Kidney (tissue), 14 donors: ENCODE data around the gene VRK2. TPM values are rescaled to one million over a fixed set of nuclear protein-coding genes. Genes with fewer than 3 reads are reported as not detected.
"Not testable (repeated sequence)": the region's sequence is repeated elsewhere in the genome, so short reads cannot be mapped to it uniquely, and the experiment has no call there.

ENCODE experiments used
- DNase-seq, 5 donors: peaks; one replicate each; pipeline ENCODE4 v3.0.0-alpha.2; 2013 to 2020
- FAIRE-seq: peaks from 2 replicates; lab custom pipeline; 2012; peaks lifted over from hg19 to GRCh38; lab: Jason Lieb, UNC
- H3K27ac ChIP-seq, 2 donors: one replicate each; pipeline ENCODE4 v1.7.0; 2013; ENCODE audit warnings: low read depth in 2 of 2, low read length in 2 of 2, inconsistent platforms in 1 of 2
- H3K27me3 ChIP-seq: one replicate; pipeline ENCODE4 v1.7.1; 2013; ENCODE audit warnings: low read length, inconsistent platforms; ENCODE audit not compliant: control insufficient read depth, insufficient read depth
- H3K36me3 ChIP-seq, 3 donors: one replicate each; pipeline versions ENCODE4 v1.7.0 to v1.7.1; 2013; ENCODE audit warnings: low read length in 3 of 3, control low read depth in 1 of 3, inconsistent platforms in 1 of 3; ENCODE audit not compliant: insufficient read depth in 3 of 3, control insufficient read depth in 2 of 3
- H3K4me1 ChIP-seq, 3 donors: one replicate each; pipeline versions ENCODE4 v1.7.0 to v1.7.1; 2013; ENCODE audit warnings: low read length in 3 of 3, inconsistent platforms in 1 of 3, low read depth in 1 of 3; ENCODE audit not compliant: control insufficient read depth in 2 of 3, insufficient read depth in 2 of 3
- H3K4me3 ChIP-seq, 3 donors: one replicate each; pipeline versions ENCODE4 v1.7.0 to v1.8.1; 2013; ENCODE audit warnings: low read length in 3 of 3, control low read depth in 1 of 3, inconsistent platforms in 1 of 3
- H3K9ac ChIP-seq, 3 donors: one replicate each; pipeline versions ENCODE4 v1.7.0 to v1.7.1; 2013; ENCODE audit warnings: low read length in 3 of 3, control low read depth in 1 of 3, inconsistent platforms in 1 of 3
- H3K9me3 ChIP-seq, 3 donors: one replicate each; pipeline versions ENCODE4 v1.7.0 to v1.7.1; 2013; ENCODE audit warnings: low read length in 3 of 3, control low read depth in 1 of 3, inconsistent platforms in 1 of 3; ENCODE audit not compliant: control insufficient read depth in 2 of 3, insufficient read depth in 1 of 3
- CTCF ChIP-seq: IDR thresholded peaks from 3 replicates; pipeline ENCODE4 v1.5.1; 2012; ENCODE audit warnings: mild to moderate bottlenecking, moderate library complexity, borderline replicate concordance; ENCODE audit not compliant: insufficient read depth; ENCODE audit errors: extremely low read depth
- intact Hi-C: fragments of 100-400 bp; cut with DNase I; formaldehyde crosslinking; loops from one replicate; pipeline ENCODE4 v1.11.1; 2022
- polyA plus RNA-seq: library from polyadenylated mRNA; stranded (reverse); fragments of 350-450 nt; fragmentation: Illumina TruSeq; extraction: RNeasy Lipid Tissue Mini Kit (QIAGEN cat#74804); gene quantifications from one replicate; pipeline ENCODE4 v1.2.3, GENCODE V29; 2014; ENCODE audit warnings: low read depth, low replicate concordance; ENCODE audit not compliant: insufficient read depth
- total RNA-seq: library from RNA; stranded (reverse); fragmentation: NEBNext Ultra II Directional; extraction: Animal tissue kit (Norgen Biotek cat#: 25700); gene quantifications from one replicate; pipeline ENCODE4 v1.2.1, GENCODE V29; 2021
- donor health status: control.
- donor health status: control.
- donor health status: control.
- donor health status: control.
- donor health status: control.
- donor health status: DM: yes; HTN: yes; CAD: no.
- donor health status: Normal renal cell carcinoma (clear cell type).

VRK2 gene
- total and polyA plus RNA-seq, 2 donors from 2014 or later = 7.2 to 26.5 TPM

GRCh38 chr2:58140508-58141072 is 94.0 kb downstream of the VRK2 start:
- Histone ChIP-seq H3K36me3 (peaks cover 0 to 3% (median 0%) of the 10 kb centered on the region in 3 donors), H3K9ac (no peak overlapping the region), H3K4me1 (no peaks in the 10 kb centered on the region), H3K27ac (no peak overlapping the region), H3K27me3 (no peaks in the 10 kb centered on the region), H3K9me3 (no peaks in the 10 kb centered on the region), H3K4me3 (no peak overlapping the region)
- DNase-seq = no peak
- FAIRE-seq = no peak
- intact Hi-C loops = no loop called here
- no peak for TF ChIP-seq CTCF

GRCh38 chr2:58145769-58146168 is 99.2 kb downstream of the VRK2 start:
- H3K9me3 ChIP-seq, intact Hi-C loops, FAIRE-seq, H3K27me3 ChIP-seq, DNase-seq, H3K27ac ChIP-seq, H3K4me3 ChIP-seq, H3K9ac ChIP-seq, H3K36me3 ChIP-seq, H3K4me1 ChIP-seq: not testable (repeated sequence)

GRCh38 chr2:58146707-58147106 is 100.1 kb downstream of the VRK2 start:
- H3K4me3 ChIP-seq = no peak overlapping the region
- H3K9me3 ChIP-seq = no peaks in the 10 kb centered on the region
- H3K4me1 ChIP-seq = no peaks in the 10 kb centered on the region
- no peak overlapping the region for H3K27ac ChIP-seq
- FAIRE-seq = no peak
- H3K9ac ChIP-seq = no peak overlapping the region
- H3K27me3 ChIP-seq = no peaks in the 10 kb centered on the region
- no peak for DNase-seq
- TF ChIP-seq CTCF = no peak
- intact Hi-C loops = no loop called here
- H3K36me3 ChIP-seq = peaks cover 0 to 3% (median 0%) of the 10 kb centered on the region in 3 donors

- Histone ChIP-seq H3K4me1 (no peaks in the 10 kb centered on the region), H3K36me3 (peaks cover 0 to 5% (median 3%) of the 10 kb centered on the region in 3 donors), H3K9me3 (no peaks in the 10 kb centered on the region), H3K27me3 (no peaks in the 10 kb centered on the region), H3K9ac (no peak overlapping the region), H3K4me3 (no peak overlapping the region), H3K27ac (no peak overlapping the region)
- DNase-seq (no peak), FAIRE-seq (no peak)
- intact Hi-C loops = no loop called here
- TF ChIP-seq CTCF = no peak
Observed at GRCh38 chr2:58155160-58155778, 108.7 kb downstream of the VRK2 start.
